Fibroblast of pulmonary artery (primary cell): ENCODE results near the gene SEMA4A.

ENCODE experiments used
- DNase-seq: peaks from one replicate; pipeline ENCODE4 v3.0.0-alpha.2; 2010; ENCODE audit warnings: low read depth
- H3K4me3 ChIP-seq: replicated peaks from 2 replicates; pipeline ENCODE4 v1.5.1; 2011; ENCODE audit warnings: low read depth, mild to moderate bottlenecking, control low read depth, low read length, moderate library complexity
- TF ChIP-seq, protein P1 (sequence below): IDR thresholded peaks from 2 replicates; pipeline ENCODE4 v1.5.1; 2011; ENCODE audit warnings: mild to moderate bottlenecking, control low read depth, low read length, inconsistent platforms; ENCODE audit errors: missing control alignments

The SEMA4A gene

DNA sequence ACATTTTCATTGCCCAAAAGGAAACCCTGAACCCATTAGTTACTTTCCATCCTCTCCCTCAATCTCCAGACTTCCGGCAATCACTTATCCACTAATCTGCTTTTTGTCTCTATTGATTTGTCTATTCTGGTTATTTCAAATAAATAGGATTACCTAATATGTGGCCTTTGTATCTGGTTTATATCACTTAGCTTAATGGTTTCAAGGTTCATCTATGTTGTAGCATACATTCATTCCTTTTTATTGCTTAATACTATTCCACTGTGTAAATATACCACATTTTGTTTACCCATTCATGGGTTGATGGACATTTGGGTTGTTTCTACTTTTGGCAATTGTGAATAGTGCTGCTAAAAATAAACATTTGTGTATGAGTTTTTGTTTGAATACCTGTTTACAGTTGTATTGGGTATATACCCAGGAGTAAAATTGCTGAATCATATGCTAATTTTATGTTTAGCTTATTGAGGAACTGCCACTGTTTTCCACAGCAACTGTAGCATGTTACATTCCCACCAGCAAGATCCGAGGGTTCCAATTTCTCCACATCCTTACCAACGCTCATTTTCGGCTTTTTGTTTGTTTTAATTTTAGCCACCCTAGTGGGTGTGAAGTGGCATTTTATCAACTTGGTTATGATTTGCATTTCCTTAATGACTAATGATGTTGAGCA lies 38.0 kb downstream of the SEMA4A start:
- no peak for DNase-seq

DNA sequence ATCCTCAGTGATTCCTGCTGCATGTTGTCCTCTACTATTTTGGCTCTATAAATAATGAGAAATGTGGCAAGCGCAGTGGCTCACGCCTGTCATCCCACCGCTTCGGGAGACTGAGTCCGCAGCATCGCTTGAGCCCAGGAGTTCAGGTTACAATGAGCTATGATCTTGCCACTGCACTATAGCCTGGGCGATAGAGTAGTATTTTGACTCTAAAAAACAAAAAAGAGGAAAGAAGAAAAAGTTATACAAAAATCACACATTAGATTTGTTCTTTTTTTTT lies 39.8 kb downstream of the SEMA4A start:
- peak overlapping the region; percentile 82 for H3K4me3 ChIP-seq
- TF ChIP-seq, protein P1, sequence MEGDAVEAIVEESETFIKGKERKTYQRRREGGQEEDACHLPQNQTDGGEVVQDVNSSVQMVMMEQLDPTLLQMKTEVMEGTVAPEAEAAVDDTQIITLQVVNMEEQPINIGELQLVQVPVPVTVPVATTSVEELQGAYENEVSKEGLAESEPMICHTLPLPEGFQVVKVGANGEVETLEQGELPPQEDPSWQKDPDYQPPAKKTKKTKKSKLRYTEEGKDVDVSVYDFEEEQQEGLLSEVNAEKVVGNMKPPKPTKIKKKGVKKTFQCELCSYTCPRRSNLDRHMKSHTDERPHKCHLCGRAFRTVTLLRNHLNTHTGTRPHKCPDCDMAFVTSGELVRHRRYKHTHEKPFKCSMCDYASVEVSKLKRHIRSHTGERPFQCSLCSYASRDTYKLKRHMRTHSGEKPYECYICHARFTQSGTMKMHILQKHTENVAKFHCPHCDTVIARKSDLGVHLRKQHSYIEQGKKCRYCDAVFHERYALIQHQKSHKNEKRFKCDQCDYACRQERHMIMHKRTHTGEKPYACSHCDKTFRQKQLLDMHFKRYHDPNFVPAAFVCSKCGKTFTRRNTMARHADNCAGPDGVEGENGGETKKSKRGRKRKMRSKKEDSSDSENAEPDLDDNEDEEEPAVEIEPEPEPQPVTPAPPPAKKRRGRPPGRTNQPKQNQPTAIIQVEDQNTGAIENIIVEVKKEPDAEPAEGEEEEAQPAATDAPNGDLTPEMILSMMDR = no peak
- no peak for DNase-seq

More for the DNA sequence above, 38.0 kb downstream of the SEMA4A start:
- no peak overlapping the region for H3K4me3 ChIP-seq
- TF ChIP-seq, protein P1 = no peak

DNA sequence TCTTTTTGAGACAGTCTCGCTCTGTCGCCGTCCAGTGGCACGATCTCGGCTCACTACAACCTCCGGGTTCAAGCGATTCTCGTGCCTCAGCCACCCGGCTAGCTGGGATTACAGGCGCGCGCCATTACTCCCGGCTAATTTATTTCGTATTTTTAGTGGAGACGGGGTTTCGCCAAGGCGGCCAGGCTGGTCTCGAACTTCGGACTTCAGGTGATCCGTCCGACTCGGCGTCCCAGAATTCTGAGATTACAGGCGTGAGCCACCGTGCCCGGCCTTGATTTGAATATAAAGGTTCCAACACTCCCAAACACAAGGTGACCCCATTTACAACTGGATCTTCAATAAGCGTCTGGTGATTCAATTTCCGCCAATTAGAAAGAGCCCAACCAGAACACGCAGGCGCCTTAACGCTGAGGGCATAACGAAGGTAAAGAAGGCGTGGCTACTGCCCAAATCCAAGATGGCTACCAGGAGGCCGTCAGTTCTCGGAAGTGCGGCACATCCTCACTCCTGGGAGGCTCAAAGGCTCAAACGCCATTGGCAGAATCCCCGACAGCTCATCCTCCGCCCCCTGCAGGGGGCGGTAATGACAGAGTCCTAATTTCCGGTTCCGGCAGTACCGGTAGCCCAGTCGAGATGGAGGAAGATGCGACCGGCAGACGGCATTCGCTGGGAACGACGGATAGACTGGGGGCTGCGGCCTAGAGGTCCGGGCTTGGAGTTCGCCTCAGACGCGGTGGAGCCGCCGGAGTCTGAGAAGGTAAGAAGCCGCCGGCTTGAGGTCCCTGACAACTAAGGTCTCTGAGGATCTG lies 40.3 kb downstream of the SEMA4A start, which contains the start of gene SLC25A44:
TSS of gene SLC25A44 (plus strand) at position 617 of the 812 bp plus-strand sequence. CDS start 5,744 bp downstream, outside the sequence.
- DNase-seq = peak; percentile 100
- TF ChIP-seq, protein P1 = peak; percentile 46
- H3K4me3 ChIP-seq = peak within 1 kb of the TSS; percentile 82

DNA sequence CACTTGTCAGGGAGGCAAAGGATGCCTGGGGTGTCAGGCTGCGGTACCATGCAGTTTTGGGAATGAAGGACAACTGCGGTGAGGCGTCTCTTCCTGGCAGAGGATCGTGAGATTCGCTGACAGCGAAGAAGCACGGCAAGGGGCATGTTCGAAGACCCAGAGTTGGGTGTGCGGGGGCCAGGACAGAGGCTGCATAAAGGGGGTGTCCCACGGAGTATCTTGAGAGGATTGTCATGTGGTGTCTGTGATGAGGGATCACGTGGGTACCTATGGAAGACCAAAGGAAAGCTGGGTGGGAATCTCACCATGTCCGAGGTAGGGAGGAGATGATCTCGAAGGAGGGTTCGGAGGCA lies 40.9 kb downstream of the SEMA4A start:
- TF ChIP-seq, protein P1 = no peak
- H3K4me3 ChIP-seq = peak overlapping the region; percentile 82
- DNase-seq = no peak

DNA sequence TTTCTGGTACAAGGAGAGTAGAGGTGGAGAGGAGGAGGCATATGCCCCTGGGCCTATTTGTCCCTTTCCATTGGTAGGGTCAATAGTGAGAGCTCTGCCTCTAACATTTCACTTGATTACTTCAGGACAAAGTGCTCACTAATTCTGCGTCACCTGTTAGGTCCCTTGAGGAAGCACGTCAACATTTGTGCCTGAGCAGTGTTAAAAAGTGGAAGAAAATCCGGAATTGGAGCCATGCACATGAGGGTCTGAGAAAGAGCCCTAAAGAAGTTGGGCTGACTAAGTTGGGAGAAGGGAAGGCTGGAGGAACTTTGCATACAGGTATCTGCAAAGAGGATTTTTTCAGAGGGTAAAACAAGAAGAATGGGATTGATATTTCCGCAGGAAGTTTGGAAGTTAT lies 42.5 kb downstream of the SEMA4A start:
- no peak overlapping the region for H3K4me3 ChIP-seq
- TF ChIP-seq, protein P1 = no peak
- no peak for DNase-seq

DNA sequence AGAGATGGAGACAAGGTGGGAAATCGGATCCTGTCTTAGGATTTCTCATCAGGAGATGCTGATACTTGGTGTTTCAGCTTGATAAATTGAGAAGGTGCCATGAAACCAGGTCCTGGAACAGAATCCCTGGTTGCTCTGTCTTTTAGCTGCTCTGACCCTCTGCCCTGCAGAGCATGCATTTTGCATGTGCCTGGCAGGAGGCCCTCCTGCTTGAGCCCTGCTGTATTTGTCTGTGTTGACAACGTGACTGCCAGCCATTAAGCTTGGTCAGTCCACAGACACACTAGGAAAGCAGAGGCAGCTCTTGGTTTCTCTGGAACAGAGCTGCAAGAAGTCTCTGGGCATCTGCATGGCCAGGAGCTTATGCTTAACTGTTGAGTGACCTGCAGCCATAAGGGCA lies 43.1 kb downstream of the SEMA4A start:
- DNase-seq = no peak
- H3K4me3 ChIP-seq = no peak overlapping the region
- TF ChIP-seq, protein P1 = no peak
